Adrenal gland (tissue), 12 donors: ENCODE results near the gene FNDC3B. TPM values are rescaled to one million over a fixed set of nuclear protein-coding genes. Genes with fewer than 3 reads are reported as not detected.

Source experiments
- DNase-seq, 7 donors: peaks; one replicate each; pipeline ENCODE4 v3.0.0-alpha.2; 2019 to 2020
- H3K27ac ChIP-seq, 5 donors: fragments of 200-600 bp; sonication (generic) in 4 of 5; 1 replicate in 3 of 5; 2 replicates in 2 of 5; pipeline versions ENCODE4 v1.5.1 to v1.8.0; 2016 to 2020; ENCODE audit warnings: mild to moderate bottlenecking in 1 of 5
- H3K27me3 ChIP-seq: fragments of 200-600 bp; 2 replicates; pipeline ENCODE4 v1.8.0; 2021
- H3K36me3 ChIP-seq, 2 donors: fragments of 200-600 bp; replicated peaks in 1 of 2; 1 replicate in 1 of 2; 2 replicates in 1 of 2; pipeline versions ENCODE4 v1.5.1 to v1.8.0; 2018 to 2022
- H3K4me1 ChIP-seq, 2 donors: fragments of 200-600 bp; replicated peaks in 1 of 2; 1 replicate in 1 of 2; 2 replicates in 1 of 2; pipeline versions ENCODE4 v1.5.1 to v1.8.0; 2018 to 2021
- H3K4me3 ChIP-seq, 4 donors: fragments of 200-600 bp; sonication (generic) in 3 of 4; one replicate each; pipeline ENCODE4 v1.5.1; 2016 to 2018
- H3K9me3 ChIP-seq, 3 donors: fragments of 200-600 bp; sonication (generic) in 1 of 3; replicated peaks in 1 of 3; 1 replicate in 2 of 3; 2 replicates in 1 of 3; pipeline versions ENCODE4 v1.5.1 to v1.8.0; 2016 to 2021
- POLR2A ChIP-seq, 2 donors: fragments of 450-650 bp; IDR thresholded peaks; one replicate each; pipeline ENCODE4 v1.6.1; 2017; ENCODE audit warnings: antibody characterized with exemption in 2 of 2, mild to moderate bottlenecking in 2 of 2, moderate library complexity in 1 of 2
- WGBS, 4 donors: extraction: QIAGEN DNeasy Blood & Tissue Kit in 2 of 4; methylation state at CpG; one replicate each; pipeline versions ENCODE4 v1.1.5 to v1.1.7; 2013 to 2017; 5-methylcytosine and 5-hydroxymethylcytosine counted together
- intact Hi-C, 2 donors: fragments of 100-400 bp; cut with DNase I; formaldehyde crosslinking; loops; one replicate each; pipeline versions ENCODE4 v1.14.1 to v1.15.0; 2022 to 2023
- polyA plus RNA-seq, 3 donors: library from polyadenylated mRNA; stranded (reverse); fragments of 200-250 nt in 2 of 3; fragments of 350-450 nt in 1 of 3; fragmentation: Illumina TruSeq in 1 of 3; extraction: RNeasy Lipid Tissue Mini Kit (QIAGEN cat#74804) in 1 of 3; gene quantifications; one replicate each; pipeline ENCODE4 v1.2.3, GENCODE V29; 2013 to 2014
- total RNA-seq, 9 donors: library from RNA; depleted of rRNA in 4 of 9; stranded (reverse); fragments of >200 nt in 4 of 9; fragments of 120-200 nt in 1 of 9; fragmentation: NEBNext Ultra II Directional in 1 of 9; extraction: Animal tissue kit (Norgen Biotek cat#: 25700) in 1 of 9; gene quantifications; one replicate each; pipeline versions ENCODE4 v1.1.0 to v1.2.4, GENCODE V29; 2013 to 2023
- TF ChIP-seq, protein P1 (sequence below), 6 experiments: fragments of 450-650 bp in 4 of 6; fragments of 200-600 bp in 2 of 6; sonication (generic) in 1 of 6; IDR thresholded peaks; 1 replicate in 5 of 6; 2 replicates in 1 of 6; pipeline versions ENCODE4 v1.5.1 to v1.8.0; 2016 to 2021; ENCODE audit warnings: antibody characterized with exemption in 6 of 6, mild to moderate bottlenecking in 2 of 6, moderate library complexity in 1 of 6
- donor health status: healthy with polysubstance abuse.
- donor health status: Bipolar disorder and iron deficiency.
- donor health status: DM: yes; HTN: yes; CAD: no.
- donor health status: DM: no; HTN: no; CAD: no.
- donor health status: DM: no; HTN: no; CAD: no.
- donor health status: DM: yes; HTN: yes; CAD: no.

FNDC3B gene
- total and polyA plus RNA-seq, 12 donors = 9.9 to 228 (median 105) TPM

- DNase-seq = peak in 2 of 7 donors; percentile 36 to 39
- H3K4me1 ChIP-seq = peaks cover 6 to 10% of the 10 kb centered on the region in 2 donors
- 72 to 79% (median 75%) methylated on average over 9 of the region's 9 CpGs for WGBS, 4 donors
- H3K4me3 ChIP-seq = no peak overlapping the region
- no peak overlapping the region for H3K27ac ChIP-seq
- no peaks in the 10 kb centered on the region for H3K36me3 ChIP-seq
- H3K27me3 ChIP-seq = no peaks in the 10 kb centered on the region
- no peak for TF ChIP-seq POLR2A (IDR thresholded peaks at IDR 0.05)
- TF ChIP-seq, protein P1, sequence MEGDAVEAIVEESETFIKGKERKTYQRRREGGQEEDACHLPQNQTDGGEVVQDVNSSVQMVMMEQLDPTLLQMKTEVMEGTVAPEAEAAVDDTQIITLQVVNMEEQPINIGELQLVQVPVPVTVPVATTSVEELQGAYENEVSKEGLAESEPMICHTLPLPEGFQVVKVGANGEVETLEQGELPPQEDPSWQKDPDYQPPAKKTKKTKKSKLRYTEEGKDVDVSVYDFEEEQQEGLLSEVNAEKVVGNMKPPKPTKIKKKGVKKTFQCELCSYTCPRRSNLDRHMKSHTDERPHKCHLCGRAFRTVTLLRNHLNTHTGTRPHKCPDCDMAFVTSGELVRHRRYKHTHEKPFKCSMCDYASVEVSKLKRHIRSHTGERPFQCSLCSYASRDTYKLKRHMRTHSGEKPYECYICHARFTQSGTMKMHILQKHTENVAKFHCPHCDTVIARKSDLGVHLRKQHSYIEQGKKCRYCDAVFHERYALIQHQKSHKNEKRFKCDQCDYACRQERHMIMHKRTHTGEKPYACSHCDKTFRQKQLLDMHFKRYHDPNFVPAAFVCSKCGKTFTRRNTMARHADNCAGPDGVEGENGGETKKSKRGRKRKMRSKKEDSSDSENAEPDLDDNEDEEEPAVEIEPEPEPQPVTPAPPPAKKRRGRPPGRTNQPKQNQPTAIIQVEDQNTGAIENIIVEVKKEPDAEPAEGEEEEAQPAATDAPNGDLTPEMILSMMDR (IDR thresholded peaks at IDR 0.05) = peak; percentile 27 to 76 (median 58)
- H3K9me3 ChIP-seq = no peaks in the 10 kb centered on the region
- intact Hi-C loops = loop anchor here (10.0 kb wide), 2 partner anchors 290 to 300 kb away; no protein-coding TSS in a partner anchor
These were observed 4.3 kb upstream of the FNDC3B start for GRCh38 chr3:172034786-172035685.

- peaks cover 9 to 13% of the 10 kb centered on the region in 2 donors for H3K4me1 ChIP-seq
- intact Hi-C loops = loop anchor here (10.0 kb wide), 2 partner anchors 288 to 298 kb away; no protein-coding TSS in a partner anchor
- DNase-seq = no peak
- TF ChIP-seq, protein P1 (IDR thresholded peaks at IDR 0.05) = no peak
- TF ChIP-seq POLR2A (IDR thresholded peaks at IDR 0.05) = no peak
- H3K27me3 ChIP-seq = no peaks in the 10 kb centered on the region
- no peaks in the 10 kb centered on the region for H3K36me3 ChIP-seq
- H3K9me3 ChIP-seq = no peaks in the 10 kb centered on the region
- H3K4me3 ChIP-seq = no peak overlapping the region
- no peak overlapping the region for H3K27ac ChIP-seq
These were observed 2.7 kb upstream of the FNDC3B start for GRCh38 chr3:172036541-172037215.

DNA sequence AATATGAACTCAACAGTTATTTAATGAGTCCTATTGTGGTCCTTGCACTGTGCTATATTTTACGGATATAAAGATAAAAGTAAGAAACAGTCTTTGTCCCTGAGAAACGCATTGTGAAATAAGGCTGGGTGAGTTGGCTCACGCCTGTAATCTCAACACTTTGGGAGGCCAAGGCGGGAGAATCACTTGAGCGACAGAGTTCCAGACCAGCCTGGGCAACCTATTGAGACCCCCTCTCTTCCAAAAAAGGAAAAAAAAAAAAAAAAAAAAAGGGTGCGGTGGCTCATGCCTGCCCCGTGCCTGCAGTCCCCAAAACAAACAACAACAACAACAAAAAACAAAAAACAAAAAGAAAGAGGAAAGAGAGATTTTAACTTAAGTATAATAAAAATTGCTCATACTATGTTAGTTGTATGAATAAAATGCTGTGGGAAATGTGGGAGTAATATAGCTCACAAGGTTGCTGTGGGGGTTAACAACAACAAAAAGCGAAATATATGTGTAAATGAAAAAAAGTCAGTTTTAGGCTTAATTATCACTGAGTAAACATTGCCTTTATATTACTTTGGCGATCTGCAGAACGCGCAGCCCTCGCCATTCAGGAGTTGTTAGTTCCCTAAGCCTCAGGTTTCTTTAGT, 461 bp upstream of the FNDC3B start:
- DNase-seq = peak in 5 of 7 donors; percentile 39 to 63 (median 52)
- Histone ChIP-seq H3K4me1 (peaks cover 10 to 35% of the 10 kb centered on the region in 2 donors), H3K9me3 (no peaks in the 10 kb centered on the region), H3K27ac (peak overlapping the region in 4 of 5 donors; percentile 93 to 99 (median 98)), H3K27me3 (no peaks in the 10 kb centered on the region), H3K36me3 (no peaks in the 10 kb centered on the region), H3K4me3 (peak overlapping the region in 2 of 4 donors; percentile 86 to 97)
- intact Hi-C loops = loop anchor here (10.0 kb wide), 2 partner anchors 286 to 296 kb away; no protein-coding TSS in a partner anchor
- 13 to 19% (median 18%) methylated on average over 12 of the region's 12 CpGs for WGBS, 4 donors
- TF ChIP-seq, protein P1 (IDR thresholded peaks at IDR 0.05) = no peak
- TF ChIP-seq POLR2A (IDR thresholded peaks at IDR 0.05) = no peak
